ENCODE results near the gene TTC3. TPM values are rescaled to one million over a fixed set of nuclear protein-coding genes. Genes with fewer than 3 reads are reported as not detected.

Gene TTC3
- total RNA-seq, 1 experiment from 2014 or later: 29.0 TPM

GRCh38 chr21:37045149-37045548 lies 27.9 kb upstream of the TTC3 start (continued):
- no peak for TF ChIP-seq AR (CRISPR knock-in tag; IDR thresholded peaks at IDR 0.05)
- no peak for TF ChIP-seq ZSCAN18 (CRISPR knock-in tag; IDR thresholded peaks at IDR 0.05)
- TF ChIP-seq ZNF121 (CRISPR knock-in tag; IDR thresholded peaks at IDR 0.05): no peak
- TF ChIP-seq, protein P1, sequence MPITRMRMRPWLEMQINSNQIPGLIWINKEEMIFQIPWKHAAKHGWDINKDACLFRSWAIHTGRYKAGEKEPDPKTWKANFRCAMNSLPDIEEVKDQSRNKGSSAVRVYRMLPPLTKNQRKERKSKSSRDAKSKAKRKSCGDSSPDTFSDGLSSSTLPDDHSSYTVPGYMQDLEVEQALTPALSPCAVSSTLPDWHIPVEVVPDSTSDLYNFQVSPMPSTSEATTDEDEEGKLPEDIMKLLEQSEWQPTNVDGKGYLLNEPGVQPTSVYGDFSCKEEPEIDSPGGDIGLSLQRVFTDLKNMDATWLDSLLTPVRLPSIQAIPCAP (CRISPR knock-in tag; IDR thresholded peaks at IDR 0.05): no peak
- TF ChIP-seq NR2C2 (CRISPR knock-in tag; IDR thresholded peaks at IDR 0.05): no peak

DNA sequence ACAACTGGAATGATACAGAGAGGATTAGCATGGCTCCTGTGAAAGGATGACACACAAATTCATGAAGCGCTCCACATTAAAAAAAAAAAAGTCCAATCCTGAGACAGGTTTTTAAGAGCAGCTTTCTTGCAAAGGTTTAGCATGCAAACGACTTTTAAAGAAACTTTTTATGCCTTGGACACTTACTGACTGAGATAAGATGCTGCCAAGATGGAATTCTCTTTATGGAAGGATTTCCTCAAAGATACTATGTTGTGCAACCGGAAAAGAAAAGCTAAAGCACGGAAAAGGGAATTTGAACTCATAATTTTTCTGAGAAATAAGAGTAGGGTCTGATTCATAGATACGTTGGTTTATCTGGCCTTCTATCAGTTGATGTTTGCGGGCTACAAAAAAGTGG lies 27.5 kb upstream of the TTC3 start:
- ATAC-seq (no peak), DNase-seq (ENCODE audit: low spot score) (no peak)
- no peak overlapping the region for H3K4me3 Mint-ChIP-seq
- ChIA-PET POLR2A (no interaction called here), CTCF (interaction anchor here (2.3 kb wide), 1 partner anchor 69 kb away, joined by 7 read pairs; no protein-coding TSS in a partner anchor)
- H3K9me3 Mint-ChIP-seq: no peaks in the 10 kb centered on the region
- H3K27ac Mint-ChIP-seq: no peak overlapping the region
- TF ChIP-seq ZNF512 (CRISPR knock-in tag; IDR thresholded peaks at IDR 0.05; ENCODE audit: borderline replicate concordance) (no peak), MAX (CRISPR knock-in tag; IDR thresholded peaks at IDR 0.05) (no peak), NFATC4 (CRISPR knock-in tag; IDR thresholded peaks at IDR 0.05) (no peak), EMX1 (CRISPR knock-in tag; IDR thresholded peaks at IDR 0.05) (no peak), NR3C1 (CRISPR knock-in tag; conservative IDR thresholded peaks at IDR 0.05; ENCODE audit: low read depth) (no peak), ELF4 (CRISPR knock-in tag; IDR thresholded peaks at IDR 0.05; ENCODE audit: low read depth) (no peak), KAT7 (CRISPR knock-in tag; IDR thresholded peaks at IDR 0.05; ENCODE audit: borderline replicate concordance) (no peak), CBFB (CRISPR knock-in tag; IDR thresholded peaks at IDR 0.05; ENCODE audit: low read depth) (no peak), ZNF219 (CRISPR knock-in tag; IDR thresholded peaks at IDR 0.05; ENCODE audit: borderline replicate concordance) (no peak), MYBL2 (CRISPR knock-in tag; IDR thresholded peaks at IDR 0.05) (no peak), MXD4 (CRISPR knock-in tag; IDR thresholded peaks at IDR 0.05; ENCODE audit: borderline replicate concordance) (no peak)
- TF ChIP-seq, protein P2, sequence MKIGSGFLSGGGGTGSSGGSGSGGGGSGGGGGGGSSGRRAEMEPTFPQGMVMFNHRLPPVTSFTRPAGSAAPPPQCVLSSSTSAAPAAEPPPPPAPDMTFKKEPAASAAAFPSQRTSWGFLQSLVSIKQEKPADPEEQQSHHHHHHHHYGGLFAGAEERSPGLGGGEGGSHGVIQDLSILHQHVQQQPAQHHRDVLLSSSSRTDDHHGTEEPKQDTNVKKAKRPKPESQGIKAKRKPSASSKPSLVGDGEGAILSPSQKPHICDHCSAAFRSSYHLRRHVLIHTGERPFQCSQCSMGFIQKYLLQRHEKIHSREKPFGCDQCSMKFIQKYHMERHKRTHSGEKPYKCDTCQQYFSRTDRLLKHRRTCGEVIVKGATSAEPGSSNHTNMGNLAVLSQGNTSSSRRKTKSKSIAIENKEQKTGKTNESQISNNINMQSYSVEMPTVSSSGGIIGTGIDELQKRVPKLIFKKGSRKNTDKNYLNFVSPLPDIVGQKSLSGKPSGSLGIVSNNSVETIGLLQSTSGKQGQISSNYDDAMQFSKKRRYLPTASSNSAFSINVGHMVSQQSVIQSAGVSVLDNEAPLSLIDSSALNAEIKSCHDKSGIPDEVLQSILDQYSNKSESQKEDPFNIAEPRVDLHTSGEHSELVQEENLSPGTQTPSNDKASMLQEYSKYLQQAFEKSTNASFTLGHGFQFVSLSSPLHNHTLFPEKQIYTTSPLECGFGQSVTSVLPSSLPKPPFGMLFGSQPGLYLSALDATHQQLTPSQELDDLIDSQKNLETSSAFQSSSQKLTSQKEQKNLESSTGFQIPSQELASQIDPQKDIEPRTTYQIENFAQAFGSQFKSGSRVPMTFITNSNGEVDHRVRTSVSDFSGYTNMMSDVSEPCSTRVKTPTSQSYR (CRISPR knock-in tag; IDR thresholded peaks at IDR 0.05): no peak
- no peaks in the 10 kb centered on the region for H3K36me3 Mint-ChIP-seq
- H3K27me3 Mint-ChIP-seq (ENCODE audit: low read depth): peaks cover 89% of the 10 kb centered on the region
- H3K4me1 Mint-ChIP-seq: peaks cover 34% of the 10 kb centered on the region

Measured in WTC11 (cell line).